Hepatocyte (in vitro differentiated cells): ENCODE results near the gene IL36G. TPM values are rescaled to one million over a fixed set of nuclear protein-coding genes. Genes with fewer than 3 reads are reported as not detected.

Source experiments
- DNase-seq: peaks from one replicate; pipeline ENCODE4 v3.0.0-alpha.2; 2016; ENCODE audit warnings: low spot score
- H2AFZ ChIP-seq: fragments of 200-600 bp; sonication (generic); 2 replicates; pipeline ENCODE4 v1.6.0; 2016; ENCODE audit warnings: antibody characterized with exemption, mild to moderate bottlenecking
- H3K27ac ChIP-seq: fragments of 200-600 bp; sonication (generic); 2 replicates; pipeline ENCODE4 v1.5.1; 2016; ENCODE audit warnings: mild to moderate bottlenecking
- H3K27me3 ChIP-seq: fragments of 200-600 bp; sonication (generic); 2 replicates; pipeline ENCODE4 v1.6.1; 2016
- H3K36me3 ChIP-seq: fragments of 200-600 bp; sonication (generic); replicated peaks from 2 replicates; pipeline ENCODE4 v1.5.1; 2016; ENCODE audit warnings: low read depth; ENCODE audit not compliant: insufficient read depth
- H3K4me1 ChIP-seq: fragments of 200-600 bp; sonication (generic); 2 replicates; pipeline ENCODE4 v1.5.1; 2016; ENCODE audit warnings: mild to moderate bottlenecking, moderate library complexity; ENCODE audit not compliant: insufficient read depth
- H3K4me2 ChIP-seq: fragments of 200-600 bp; sonication (generic); 2 replicates; pipeline ENCODE4 v1.6.0; 2016
- H3K4me3 ChIP-seq: fragments of 200-600 bp; sonication (generic); 2 replicates; pipeline ENCODE4 v1.5.1; 2016; ENCODE audit warnings: mild to moderate bottlenecking
- H3K79me2 ChIP-seq: fragments of 200-600 bp; sonication (generic); 2 replicates; pipeline ENCODE4 v1.6.0; 2017; ENCODE audit warnings: mild to moderate bottlenecking
- H3K9me2 ChIP-seq: fragments of 200-600 bp; sonication (generic); replicated peaks from 2 replicates; pipeline ENCODE4 v1.6.0; 2017; ENCODE audit warnings: mild to moderate bottlenecking; ENCODE audit not compliant: insufficient read depth
- H3K9me3 ChIP-seq: fragments of 200-600 bp; sonication (generic); 2 replicates; pipeline ENCODE4 v1.5.1; 2016; ENCODE audit warnings: low read depth, mild to moderate bottlenecking
- H4K20me1 ChIP-seq: fragments of 200-600 bp; sonication (generic); 2 replicates; pipeline ENCODE4 v1.6.0; 2016; ENCODE audit warnings: mild to moderate bottlenecking; ENCODE audit not compliant: insufficient read depth, poor library complexity, severe bottlenecking
- CTCF ChIP-seq: fragments of 200-600 bp; sonication (generic); IDR thresholded peaks from 2 replicates; pipeline ENCODE4 v1.5.1; 2016; ENCODE audit warnings: antibody characterized with exemption, mild to moderate bottlenecking; ENCODE audit not compliant: poor library complexity
- EZH2 ChIP-seq: fragments of 200-600 bp; sonication (generic); IDR thresholded peaks from 2 replicates; pipeline ENCODE4 v1.6.1; 2016; ENCODE audit warnings: antibody characterized with exemption, mild to moderate bottlenecking, borderline replicate concordance
- EZH2phosphoT487 ChIP-seq: fragments of 200-600 bp; sonication (generic); IDR thresholded peaks from one replicate; pipeline ENCODE4 v1.6.1; 2018; ENCODE audit warnings: antibody characterized with exemption, mild to moderate bottlenecking, low read depth, moderate library complexity; ENCODE audit not compliant: unreplicated experiment, severe bottlenecking
- WGBS: methylation state at CpG from one replicate; pipeline ENCODE4 v1.1.6; 2016; ENCODE audit warnings: low lambda C conversion rate; ENCODE audit errors: missing lambda C conversion rate; 5-methylcytosine and 5-hydroxymethylcytosine counted together
- polyA plus RNA-seq: library from polyadenylated mRNA; unstranded; fragments of >200 nt; fragmentation: Nextera tagmentation; extraction: Ambion mirVana; gene quantifications from 2 replicates; pipeline ENCODE4 v1.2.1, GENCODE V29; 2016
- total RNA-seq: library from RNA; depleted of rRNA; stranded (reverse); fragments of >200 nt; gene quantifications from 2 replicates; pipeline ENCODE4 v1.2.3, GENCODE V29; 2014

IL36G gene
- total and polyA plus RNA-seq, 2 experiments from 2014 or later = 0.20 to 1.0 TPM

DNA sequence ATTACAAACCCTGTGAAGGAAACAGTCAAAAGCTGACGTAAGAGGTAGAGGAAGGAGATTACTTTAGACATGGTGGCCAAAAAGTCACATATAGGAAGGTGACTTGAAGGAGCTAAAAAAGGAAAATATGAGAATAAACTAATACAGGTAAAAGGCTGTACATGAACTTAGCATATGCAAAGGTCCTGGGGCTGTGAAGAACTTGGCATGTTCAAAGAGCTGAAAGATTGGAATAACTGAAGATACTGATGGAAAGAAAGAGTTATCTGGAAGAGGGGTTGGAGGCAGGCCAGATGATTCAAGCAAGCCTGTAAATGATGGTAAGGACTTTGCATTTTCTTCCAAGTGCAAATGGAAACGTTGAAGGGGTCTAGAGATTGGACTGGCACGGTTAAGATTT is 40.7 kb downstream of the IL36G start:
- Histone ChIP-seq H3K4me3 (no peak overlapping the region), H3K79me2 (no peaks in the 10 kb centered on the region), H3K9me3 (no peaks in the 10 kb centered on the region), H3K4me2 (no peak overlapping the region), H4K20me1 (no peaks in the 10 kb centered on the region), H3K27me3 (no peaks in the 10 kb centered on the region), H3K9me2 (no peaks in the 10 kb centered on the region), H3K27ac (no peak overlapping the region), H3K4me1 (no peaks in the 10 kb centered on the region), H3K36me3 (no peaks in the 10 kb centered on the region), H2AFZ (no peak overlapping the region)
- WGBS = 76% methylated on average over 3 of the region's 3 CpGs
- DNase-seq = no peak
- TF ChIP-seq EZH2phosphoT487 = no peak
- no peak for TF ChIP-seq CTCF
- no peak for TF ChIP-seq EZH2

GRCh38 chr2:113021312-113021711 is 43.5 kb downstream of the IL36G start:
- H3K4me1 ChIP-seq = no peaks in the 10 kb centered on the region
- H3K27me3 ChIP-seq = peaks cover 18% of the 10 kb centered on the region
- no peak for DNase-seq
- H4K20me1 ChIP-seq = no peaks in the 10 kb centered on the region
- no peaks in the 10 kb centered on the region for H3K9me2 ChIP-seq
- H3K79me2 ChIP-seq = no peaks in the 10 kb centered on the region
- TF ChIP-seq EZH2 (no peak), CTCF (no peak), EZH2phosphoT487 (no peak)
- H2AFZ ChIP-seq = no peak overlapping the region
- no peaks in the 10 kb centered on the region for H3K9me3 ChIP-seq
- no peak overlapping the region for H3K27ac ChIP-seq
- 68% methylated on average over 4 of the region's 4 CpGs for WGBS
- no peak overlapping the region for H3K4me2 ChIP-seq
- H3K36me3 ChIP-seq = no peaks in the 10 kb centered on the region
- no peak overlapping the region for H3K4me3 ChIP-seq

GRCh38 chr2:113024764-113025163 is 47.0 kb downstream of the IL36G start:
- no peak overlapping the region for H3K4me2 ChIP-seq
- peaks cover 34% of the 10 kb centered on the region for H3K27me3 ChIP-seq
- no peaks in the 10 kb centered on the region for H3K9me2 ChIP-seq
- H4K20me1 ChIP-seq = no peaks in the 10 kb centered on the region
- no peak overlapping the region for H2AFZ ChIP-seq
- H3K4me1 ChIP-seq = no peaks in the 10 kb centered on the region
- TF ChIP-seq EZH2phosphoT487 (no peak), CTCF (no peak)
- no peaks in the 10 kb centered on the region for H3K9me3 ChIP-seq
- H3K4me3 ChIP-seq = no peak overlapping the region
- 98% methylated on average over 2 of the region's 2 CpGs for WGBS
- H3K79me2 ChIP-seq = no peaks in the 10 kb centered on the region
- H3K36me3 ChIP-seq = no peaks in the 10 kb centered on the region
- no peak for DNase-seq
- no peak overlapping the region for H3K27ac ChIP-seq

GRCh38 chr2:113025737-113026136 is 47.9 kb downstream of the IL36G start:
- WGBS = 61% methylated on average over 2 of the region's 2 CpGs
- Histone ChIP-seq H4K20me1 (no peaks in the 10 kb centered on the region), H2AFZ (no peak overlapping the region), H3K9me2 (no peaks in the 10 kb centered on the region), H3K4me2 (no peak overlapping the region), H3K27ac (no peak overlapping the region), H3K79me2 (no peaks in the 10 kb centered on the region), H3K36me3 (no peaks in the 10 kb centered on the region), H3K9me3 (no peaks in the 10 kb centered on the region), H3K4me1 (no peaks in the 10 kb centered on the region), H3K27me3 (peaks cover 34% of the 10 kb centered on the region), H3K4me3 (no peak overlapping the region)
- TF ChIP-seq EZH2 = no peak
- no peak for TF ChIP-seq EZH2phosphoT487
- TF ChIP-seq CTCF = no peak
- no peak for DNase-seq
